Body of pancreas (tissue), 4 donors: ENCODE data around the gene KREMEN1.

Experiments
- POLR2A ChIP-seq, 3 donors: fragments of 450-650 bp; IDR thresholded peaks; one replicate each; pipeline ENCODE4 v1.6.1; 2016; ENCODE audit warnings: antibody characterized with exemption in 3 of 3, mild to moderate bottlenecking in 2 of 3
- TF ChIP-seq, protein P1 (sequence below), 7 experiments: fragments of 450-650 bp in 4 of 7; fragments of 200-600 bp in 3 of 7; sonication (generic) in 3 of 7; IDR thresholded peaks; one replicate each; pipeline ENCODE4 v1.5.1; 2016 to 2019; ENCODE audit warnings: antibody characterized with exemption in 7 of 7

DNA sequence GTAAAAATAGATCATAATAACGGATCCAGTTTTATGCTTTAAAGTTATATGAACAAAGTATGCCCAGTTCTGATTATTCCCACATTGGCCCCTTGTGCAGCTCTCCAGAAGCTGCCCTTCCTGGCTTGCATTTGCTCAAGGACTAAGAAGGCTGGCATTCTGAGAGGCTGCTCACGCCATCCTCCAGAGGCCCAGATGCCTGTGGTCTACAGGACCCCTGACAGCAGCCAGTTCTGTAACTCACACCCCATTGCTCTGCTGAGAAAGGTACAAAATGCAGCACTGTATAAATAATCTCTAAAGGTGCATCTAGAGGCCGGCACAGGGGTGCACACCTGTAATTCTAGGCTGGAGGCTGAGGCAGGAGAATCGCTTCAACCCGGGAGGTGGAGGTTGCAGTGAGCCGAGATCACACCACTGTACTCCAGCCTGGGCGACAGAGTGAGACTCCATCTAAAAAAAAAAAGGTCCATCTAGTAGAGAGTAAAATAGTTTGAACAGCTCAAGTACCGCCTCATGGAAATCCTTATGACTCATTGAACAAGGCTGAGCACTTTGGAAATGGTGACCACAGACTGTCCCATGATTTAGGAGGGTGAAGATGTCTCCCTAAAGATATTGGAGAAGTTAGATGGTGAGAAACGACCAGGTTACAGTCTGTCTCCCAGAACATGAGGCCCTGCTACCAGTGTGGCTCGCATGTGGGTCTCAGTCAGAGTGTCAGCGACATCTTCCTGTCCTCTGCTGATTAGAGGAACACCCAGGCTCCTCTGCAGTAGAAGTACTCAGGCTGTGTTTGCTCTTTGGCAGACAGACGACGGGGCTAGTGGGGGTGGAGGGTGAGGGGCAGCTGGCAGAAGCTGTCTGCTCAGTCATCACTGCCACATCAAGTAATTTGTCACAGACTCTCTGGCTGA lies 56.3 kb downstream of the KREMEN1 start:
- TF ChIP-seq, protein P1, sequence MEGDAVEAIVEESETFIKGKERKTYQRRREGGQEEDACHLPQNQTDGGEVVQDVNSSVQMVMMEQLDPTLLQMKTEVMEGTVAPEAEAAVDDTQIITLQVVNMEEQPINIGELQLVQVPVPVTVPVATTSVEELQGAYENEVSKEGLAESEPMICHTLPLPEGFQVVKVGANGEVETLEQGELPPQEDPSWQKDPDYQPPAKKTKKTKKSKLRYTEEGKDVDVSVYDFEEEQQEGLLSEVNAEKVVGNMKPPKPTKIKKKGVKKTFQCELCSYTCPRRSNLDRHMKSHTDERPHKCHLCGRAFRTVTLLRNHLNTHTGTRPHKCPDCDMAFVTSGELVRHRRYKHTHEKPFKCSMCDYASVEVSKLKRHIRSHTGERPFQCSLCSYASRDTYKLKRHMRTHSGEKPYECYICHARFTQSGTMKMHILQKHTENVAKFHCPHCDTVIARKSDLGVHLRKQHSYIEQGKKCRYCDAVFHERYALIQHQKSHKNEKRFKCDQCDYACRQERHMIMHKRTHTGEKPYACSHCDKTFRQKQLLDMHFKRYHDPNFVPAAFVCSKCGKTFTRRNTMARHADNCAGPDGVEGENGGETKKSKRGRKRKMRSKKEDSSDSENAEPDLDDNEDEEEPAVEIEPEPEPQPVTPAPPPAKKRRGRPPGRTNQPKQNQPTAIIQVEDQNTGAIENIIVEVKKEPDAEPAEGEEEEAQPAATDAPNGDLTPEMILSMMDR (IDR thresholded peaks at IDR 0.05) = no peak
- no peak for TF ChIP-seq POLR2A (IDR thresholded peaks at IDR 0.05)
